GM23338 (cell line): ENCODE measurements around the gene CRACR2A. TPM values are rescaled to one million over a fixed set of nuclear protein-coding genes. Genes with fewer than 3 reads are reported as not detected.

Source experiments
- ATAC-seq: fragments of 200-7000 bp; cut with Tn5 transposase; 3 replicates; pipeline ENCODE4 v1.9.1; 2020
- DNase-seq: peaks from one replicate; pipeline ENCODE4 v3.0.0-alpha.2; 2015; ENCODE audit warnings: low spot score
- H2AFZ ChIP-seq: fragments of 200-600 bp; sonication (generic); 2 replicates; pipeline ENCODE4 v1.8.0; 2016; ENCODE audit warnings: antibody characterized with exemption, mild to moderate bottlenecking, moderate library complexity
- H3F3A ChIP-seq: fragments of 200-600 bp; sonication (generic); replicated peaks from 2 replicates; pipeline ENCODE4 v1.8.0; 2017; ENCODE audit warnings: antibody characterized with exemption, mixed run types, low read depth
- H3K27ac ChIP-seq: fragments of 200-600 bp; sonication (generic); 2 replicates; pipeline ENCODE4 v1.6.1; 2016; ENCODE audit warnings: low read depth
- H3K27me3 ChIP-seq: fragments of 200-600 bp; sonication (generic); 2 replicates; pipeline ENCODE4 v1.8.0; 2016; ENCODE audit warnings: mild to moderate bottlenecking, mixed run types, moderate library complexity; ENCODE audit not compliant: insufficient read depth
- H3K36me3 ChIP-seq: fragments of 200-600 bp; sonication (generic); 2 replicates; pipeline ENCODE4 v1.8.0; 2016; ENCODE audit warnings: mild to moderate bottlenecking; ENCODE audit not compliant: insufficient read depth
- H3K4me1 ChIP-seq: fragments of 200-600 bp; sonication (generic); 2 replicates; pipeline ENCODE4 v1.8.0; 2016; ENCODE audit warnings: mild to moderate bottlenecking, moderate library complexity; ENCODE audit not compliant: insufficient read depth
- H3K4me2 ChIP-seq: fragments of 200-600 bp; sonication (generic); 2 replicates; pipeline ENCODE4 v1.7.1; 2017; ENCODE audit warnings: mixed run types
- H3K4me3 ChIP-seq: fragments of 200-600 bp; sonication (generic); 2 replicates; pipeline ENCODE4 v1.6.1; 2016; ENCODE audit warnings: mixed run types
- H3K79me2 ChIP-seq: fragments of 200-600 bp; sonication (generic); replicated peaks from 2 replicates; pipeline ENCODE4 v1.8.0; 2017; ENCODE audit warnings: mild to moderate bottlenecking; ENCODE audit not compliant: insufficient read depth
- H3K9me2 ChIP-seq: fragments of 200-600 bp; sonication (generic); 2 replicates; pipeline ENCODE4 v1.8.0; 2017; ENCODE audit not compliant: insufficient read depth
- H4K20me1 ChIP-seq: fragments of 200-600 bp; sonication (generic); replicated peaks from 2 replicates; pipeline ENCODE4 v1.8.0; 2017; ENCODE audit warnings: mild to moderate bottlenecking; ENCODE audit not compliant: insufficient read depth
- H3K27ac Mint-ChIP-seq: 2 replicates; pipeline ENCODE4 v1.8.0; 2020; ENCODE audit warnings: inconsistent platforms, mild to moderate bottlenecking, moderate library complexity, mixed read lengths
- H3K27me3 Mint-ChIP-seq: 3 replicates; pipeline ENCODE4 v1.8.0; 2022; ENCODE audit warnings: low read depth, mild to moderate bottlenecking, moderate library complexity, mixed read lengths, inconsistent platforms; ENCODE audit not compliant: insufficient read depth, poor library complexity
- H3K36me3 Mint-ChIP-seq: 3 replicates; pipeline ENCODE4 v1.8.0; 2021; ENCODE audit warnings: low read depth, mild to moderate bottlenecking, inconsistent platforms, moderate library complexity, mixed read lengths
- H3K4me1 Mint-ChIP-seq: 3 replicates; pipeline ENCODE4 v1.8.0; 2020; ENCODE audit warnings: mild to moderate bottlenecking, inconsistent platforms, mixed read lengths
- H3K4me3 Mint-ChIP-seq: 3 replicates; pipeline ENCODE4 v1.8.0; 2021; ENCODE audit warnings: moderate library complexity, mild to moderate bottlenecking, inconsistent platforms, mixed read lengths
- H3K9me3 Mint-ChIP-seq: 3 replicates; pipeline ENCODE4 v1.8.0; 2020; ENCODE audit warnings: moderate library complexity, mild to moderate bottlenecking, inconsistent platforms, mixed read lengths
- CTCF ChIP-seq, 2 experiments: fragments of 200-600 bp in 1 of 2; sonication (generic) in 1 of 2; conservative IDR thresholded peaks; 2 replicates each; pipeline versions ENCODE4 v1.5.1 to v1.6.1; 2016 to 2017; ENCODE audit warnings: antibody characterized with exemption in 2 of 2, low read depth in 2 of 2, mild to moderate bottlenecking in 2 of 2, moderate library complexity in 1 of 2
- ETS1 ChIP-seq: IDR thresholded peaks from 2 replicates; pipeline ENCODE4 v1.6.1; 2016; ENCODE audit warnings: antibody characterized with exemption
- EZH2 ChIP-seq: fragments of 200-600 bp; sonication (generic); IDR thresholded peaks from one replicate; pipeline ENCODE4 v1.8.0; 2017; ENCODE audit warnings: antibody characterized with exemption, mild to moderate bottlenecking, low read depth; ENCODE audit not compliant: unreplicated experiment
- EZH2phosphoT487 ChIP-seq: fragments of 200-600 bp; sonication (generic); IDR thresholded peaks from one replicate; pipeline ENCODE4 v1.8.1; 2018; ENCODE audit warnings: antibody characterized with exemption; ENCODE audit not compliant: unreplicated experiment
- JUNB ChIP-seq: IDR thresholded peaks from one replicate; pipeline ENCODE4 v1.6.1; 2016; ENCODE audit warnings: antibody characterized with exemption; ENCODE audit not compliant: unreplicated experiment
- NANOG ChIP-seq: IDR thresholded peaks from 2 replicates; pipeline ENCODE4 v1.6.1; 2016; ENCODE audit warnings: antibody characterized with exemption, borderline replicate concordance
- POLR2AphosphoS5 ChIP-seq: IDR thresholded peaks from 2 replicates; pipeline ENCODE4 v1.6.1; 2016; ENCODE audit warnings: antibody characterized with exemption, low read depth
- REST ChIP-seq: IDR thresholded peaks from one replicate; pipeline ENCODE4 v1.6.1; 2018; ENCODE audit warnings: antibody characterized with exemption; ENCODE audit not compliant: unreplicated experiment
- STAT1 ChIP-seq: IDR thresholded peaks from one replicate; pipeline ENCODE4 v1.6.1; 2016; ENCODE audit warnings: antibody characterized with exemption; ENCODE audit not compliant: unreplicated experiment
- ZNF114 ChIP-seq: fragments of 250-450 bp; sonication (Bioruptor Pico); IDR thresholded peaks from 2 replicates; pipeline ENCODE4 v1.5.0; 2020; ENCODE audit warnings: mild to moderate bottlenecking, moderate library complexity
- ZNF331 ChIP-seq: fragments of 250-450 bp; sonication (Bioruptor Pico); IDR thresholded peaks from 2 replicates; pipeline ENCODE4 v1.5.0; 2020; ENCODE audit warnings: low read depth, mild to moderate bottlenecking, moderate library complexity
- ZNF462 ChIP-seq: fragments of 250-450 bp; sonication (Bioruptor Pico); IDR thresholded peaks from 2 replicates; pipeline ENCODE4 v1.5.0; 2020; ENCODE audit warnings: mild to moderate bottlenecking, moderate library complexity
- polyA plus RNA-seq: library from polyadenylated mRNA; unstranded; fragments of >200 nt; fragmentation: Nextera tagmentation; extraction: Ambion mirVana; gene quantifications from 2 replicates; pipeline ENCODE4 v1.2.1, GENCODE V29; 2016
- total RNA-seq: library from RNA; depleted of rRNA; stranded (reverse); fragments of >200 nt; shearing (Covaris generic); gene quantifications from 2 replicates; pipeline ENCODE4 v1.2.3, GENCODE V29; 2014

The CRACR2A gene
- total and polyA plus RNA-seq, 2 experiments from 2014 or later = 1.5 to 3.0 TPM

GRCh38 chr12:3578557-3578956, 174.4 kb downstream of the CRACR2A start:
- Histone ChIP-seq H3F3A (no peaks in the 10 kb centered on the region), H3K36me3 (no peaks in the 10 kb centered on the region), H3K9me2 (0 out of 2 replicates have a peak, but pooled peaks cover 8% of the 10 kb centered on the region), H3K79me2 (no peaks in the 10 kb centered on the region), H3K27ac (no peak overlapping the region), H3K4me2 (no peak overlapping the region), H2AFZ (no peak overlapping the region), H3K27me3 (no peaks in the 10 kb centered on the region), H3K4me1 (peaks cover 8% of the 10 kb centered on the region; the same call in 1 of the 2 replicates), H3K4me3 (no peak overlapping the region), H4K20me1 (no peaks in the 10 kb centered on the region)
- no peaks in the 10 kb centered on the region for H3K9me3 Mint-ChIP-seq
- H3K4me3 Mint-ChIP-seq = no peak overlapping the region
- ATAC-seq (no peak), DNase-seq (no peak)
- peaks cover 13% of the 10 kb centered on the region for H3K4me1 Mint-ChIP-seq
- no peaks in the 10 kb centered on the region for H3K36me3 Mint-ChIP-seq
- TF ChIP-seq EZH2phosphoT487 (no peak), CTCF (conservative IDR thresholded peaks at IDR 0.05; ENCODE audit: low read depth in 2 of 2) (no peak), STAT1 (no peak), ZNF462 (CRISPR knock-in tag) (no peak), REST (no peak), ZNF114 (CRISPR knock-in tag) (no peak), JUNB (no peak), ETS1 (no peak), POLR2AphosphoS5 (no peak), EZH2 (no peak), NANOG (no peak), ZNF331 (no peak)
- no peak overlapping the region for H3K27ac Mint-ChIP-seq
- H3K27me3 Mint-ChIP-seq = peaks cover 4% of the 10 kb centered on the region
